Fibroblast of skin of back (primary cell): ENCODE measurements around the gene SBK3.
A peak's percentile ranks its signal among the peaks of the same experiment; 100 is the strongest.
"Not testable (repeated sequence)": the region's sequence is repeated elsewhere in the genome, so short reads cannot be mapped to it uniquely, and the experiment has no call there.

Experiments used
- DNase-seq: peaks from one replicate; pipeline ENCODE4 v3.0.0-alpha.2; 2013

The SBK3 gene

GRCh38 chr19:55576746-55577145 lies 31.4 kb upstream of the SBK3 start:
- DNase-seq, result no peak

- DNase-seq, result not testable (repeated sequence)
Measured at GRCh38 chr19:55573929-55574328, 28.6 kb upstream of the SBK3 start.

DNA sequence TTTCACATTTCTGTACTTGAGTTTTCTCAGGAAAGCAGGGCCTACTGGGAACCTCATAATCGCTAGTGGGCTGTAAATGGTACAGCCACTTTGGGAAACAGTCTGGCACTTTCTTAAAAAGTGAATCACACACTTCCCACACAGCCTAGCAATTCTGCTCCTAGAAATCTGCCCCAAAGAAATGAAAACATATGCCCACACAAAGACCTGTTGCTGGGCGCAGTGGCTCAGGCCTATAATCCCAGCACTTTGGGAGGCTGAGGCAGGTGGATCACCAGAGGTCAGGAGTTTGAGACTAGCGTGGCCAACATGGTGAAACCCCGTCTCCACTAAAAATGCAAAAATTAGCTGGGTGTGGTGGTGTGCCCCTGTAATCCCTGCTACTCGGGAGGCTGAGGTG lies 24.1 kb upstream of the SBK3 start:
- DNase-seq, result not testable (repeated sequence)

GRCh38 chr19:55567708-55568328 lies 22.5 kb upstream of the SBK3 start:
- no peak for DNase-seq

DNA sequence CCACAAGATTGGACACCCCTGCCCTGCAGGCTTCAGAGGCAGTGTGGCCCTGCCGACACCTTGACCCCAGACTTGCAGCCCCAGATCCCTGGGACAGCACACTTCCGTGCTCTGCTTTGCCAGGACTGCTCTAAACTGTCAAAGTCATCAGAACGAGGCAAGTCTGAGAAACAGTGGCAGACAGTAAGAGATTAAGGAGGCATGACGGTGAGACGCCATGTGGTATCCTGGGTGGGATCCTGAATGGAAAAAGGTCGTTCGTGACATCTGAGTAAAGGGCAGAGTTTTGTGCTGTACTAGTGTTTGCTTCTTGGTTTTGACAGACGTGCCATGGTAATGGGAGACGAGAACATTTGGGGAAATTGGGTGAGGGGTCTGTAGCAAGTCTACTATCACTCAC lies 21.5 kb upstream of the SBK3 start:
- DNase-seq, result no peak

- DNase-seq, result no peak
Measured at GRCh38 chr19:55563261-55563690, 17.9 kb upstream of the SBK3 start.

DNA sequence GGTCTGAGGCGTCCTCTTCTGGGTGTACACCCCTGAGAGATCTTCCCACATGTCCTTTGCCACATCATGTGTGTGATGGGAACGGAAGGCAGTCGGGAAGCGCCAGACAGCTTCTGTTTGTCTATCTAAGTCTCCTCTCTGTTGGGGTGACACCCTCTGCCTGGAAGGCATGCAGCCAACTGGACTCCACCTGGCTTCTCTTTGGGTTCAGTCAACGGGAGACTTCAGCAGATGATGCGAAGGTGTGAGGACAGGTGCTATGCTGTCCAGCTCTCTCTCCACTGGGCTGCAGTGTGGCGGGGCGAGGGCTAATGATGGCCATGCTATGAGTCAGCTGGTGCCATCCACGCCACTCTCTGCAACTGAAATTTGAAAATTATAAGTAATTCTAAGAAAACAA lies 14.3 kb upstream of the SBK3 start:
- no peak for DNase-seq

GRCh38 chr19:55554741-55555152 lies 9.4 kb upstream of the SBK3 start:
- DNase-seq, result no peak

DNA sequence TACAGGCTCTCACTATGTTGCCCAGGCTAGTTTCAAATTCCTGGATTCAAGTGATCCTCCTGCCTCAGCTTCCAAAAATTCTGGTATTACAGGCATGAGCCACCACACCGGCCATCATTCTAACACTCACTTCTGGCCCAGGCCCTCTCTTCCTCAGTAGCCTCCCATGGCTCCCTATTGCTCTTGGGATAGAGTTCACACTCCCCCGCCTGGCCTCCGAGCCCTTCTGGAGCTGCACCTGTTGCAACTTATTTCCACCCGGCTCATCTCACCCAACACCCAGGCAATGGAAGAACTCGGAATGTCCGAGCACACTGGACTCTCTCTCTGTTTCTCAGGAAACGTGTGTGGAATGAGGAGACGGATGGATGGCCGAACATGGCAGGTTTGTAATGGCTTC lies 9.0 kb upstream of the SBK3 start:
- DNase-seq, result no peak

DNA sequence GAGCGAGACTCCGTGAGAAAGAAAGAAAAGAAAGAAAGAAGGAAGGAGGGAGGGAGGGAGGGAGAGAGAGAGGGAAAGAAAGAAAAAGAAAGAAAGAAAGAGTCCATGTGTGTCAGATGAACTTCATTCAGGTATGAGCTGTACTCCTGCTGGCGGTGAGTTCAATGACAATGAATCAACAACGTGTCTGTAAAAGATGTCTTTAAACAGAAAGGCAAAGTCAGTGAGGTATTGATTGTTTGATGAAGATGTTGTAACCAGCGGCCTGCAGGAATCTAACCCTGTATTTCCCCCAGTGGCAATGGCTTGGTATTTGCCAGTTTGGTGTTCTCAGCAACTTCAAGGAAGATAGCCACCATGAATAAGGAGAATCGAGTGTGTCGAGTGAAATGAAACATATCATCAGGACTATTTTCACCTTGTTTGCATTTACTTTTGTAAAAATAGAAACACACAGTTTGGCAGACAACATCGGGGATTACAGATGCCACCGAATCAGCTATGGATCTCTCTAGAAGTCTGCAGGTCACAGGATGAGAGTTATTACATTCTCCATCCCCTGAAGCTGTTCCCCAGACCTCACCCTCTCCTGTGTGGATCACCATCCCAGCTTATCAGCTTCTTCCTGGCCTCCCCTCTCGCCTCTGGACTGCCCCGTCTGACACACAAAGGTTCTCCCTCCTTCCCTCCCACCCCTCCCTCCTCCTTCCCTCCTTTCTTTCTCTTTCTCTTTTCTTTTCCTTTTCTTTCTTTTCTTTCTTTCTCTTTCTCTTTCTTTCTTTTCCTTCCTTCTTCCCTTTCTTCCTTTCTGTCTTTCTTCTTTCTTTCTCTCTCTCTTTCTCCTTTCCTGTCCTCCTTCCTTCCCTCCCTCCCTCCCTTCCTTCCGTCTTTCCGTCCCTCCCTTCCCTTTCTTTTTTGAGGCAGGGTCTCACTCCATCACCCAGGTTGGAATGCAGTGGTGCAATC lies 8.2 kb upstream of the SBK3 start:
- no peak for DNase-seq

DNA sequence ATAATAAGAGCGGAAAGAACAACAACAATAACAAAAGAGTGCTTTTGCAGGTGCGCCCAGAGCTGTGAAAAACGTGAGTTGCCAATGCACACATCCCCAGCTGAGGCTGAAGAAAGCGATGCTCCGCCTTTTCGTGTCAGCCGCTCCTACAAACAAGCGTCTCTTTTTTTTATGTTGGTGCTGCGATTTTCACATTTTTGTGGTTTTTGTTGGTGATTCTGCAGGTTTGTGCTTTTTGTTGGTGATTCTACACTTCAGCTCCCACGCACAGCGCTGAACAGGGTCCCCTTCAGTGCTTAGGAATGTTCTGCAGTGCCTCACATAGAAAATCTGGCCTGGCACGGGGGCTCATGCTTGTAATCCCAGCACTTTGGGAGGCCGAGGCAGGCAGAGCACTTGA lies 7.3 kb upstream of the SBK3 start:
- DNase-seq, result peak; percentile 91

DNA sequence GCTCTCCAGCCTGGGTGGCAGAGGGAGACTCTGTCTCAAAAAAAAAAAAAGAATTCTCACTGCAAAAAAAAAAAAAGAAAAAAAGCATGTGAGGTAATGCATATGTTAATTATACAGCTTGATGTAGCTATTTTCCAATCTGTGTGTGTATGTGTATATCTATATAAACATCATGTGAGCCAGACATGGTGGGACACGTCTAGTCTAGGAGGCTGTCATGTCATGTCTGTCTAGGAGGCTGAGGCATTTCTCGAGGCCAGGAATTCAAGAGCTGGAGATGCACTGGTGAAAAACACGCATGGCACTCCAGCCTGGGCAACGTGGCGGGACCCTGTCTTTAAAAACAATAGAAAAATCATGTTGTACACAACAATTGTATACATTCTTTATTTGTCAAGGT lies 6.9 kb upstream of the SBK3 start:
- no peak for DNase-seq

DNA sequence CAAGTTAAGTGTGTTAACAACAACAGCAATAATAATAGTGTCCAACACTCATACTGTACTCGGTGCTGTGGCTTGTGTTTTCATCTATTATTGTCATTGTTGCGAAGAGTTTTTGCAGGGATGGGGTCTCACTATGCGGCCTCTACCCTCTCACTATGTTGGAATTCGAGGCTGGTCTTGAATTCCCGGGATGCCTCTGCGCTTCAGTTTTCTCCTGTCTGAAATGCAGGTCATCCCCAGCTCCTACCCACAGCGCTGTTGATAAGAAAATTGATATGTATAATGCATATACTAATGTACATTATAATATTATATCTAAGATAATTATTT lies 4.9 kb upstream of the SBK3 start:
- peak; percentile 68 for DNase-seq

DNA sequence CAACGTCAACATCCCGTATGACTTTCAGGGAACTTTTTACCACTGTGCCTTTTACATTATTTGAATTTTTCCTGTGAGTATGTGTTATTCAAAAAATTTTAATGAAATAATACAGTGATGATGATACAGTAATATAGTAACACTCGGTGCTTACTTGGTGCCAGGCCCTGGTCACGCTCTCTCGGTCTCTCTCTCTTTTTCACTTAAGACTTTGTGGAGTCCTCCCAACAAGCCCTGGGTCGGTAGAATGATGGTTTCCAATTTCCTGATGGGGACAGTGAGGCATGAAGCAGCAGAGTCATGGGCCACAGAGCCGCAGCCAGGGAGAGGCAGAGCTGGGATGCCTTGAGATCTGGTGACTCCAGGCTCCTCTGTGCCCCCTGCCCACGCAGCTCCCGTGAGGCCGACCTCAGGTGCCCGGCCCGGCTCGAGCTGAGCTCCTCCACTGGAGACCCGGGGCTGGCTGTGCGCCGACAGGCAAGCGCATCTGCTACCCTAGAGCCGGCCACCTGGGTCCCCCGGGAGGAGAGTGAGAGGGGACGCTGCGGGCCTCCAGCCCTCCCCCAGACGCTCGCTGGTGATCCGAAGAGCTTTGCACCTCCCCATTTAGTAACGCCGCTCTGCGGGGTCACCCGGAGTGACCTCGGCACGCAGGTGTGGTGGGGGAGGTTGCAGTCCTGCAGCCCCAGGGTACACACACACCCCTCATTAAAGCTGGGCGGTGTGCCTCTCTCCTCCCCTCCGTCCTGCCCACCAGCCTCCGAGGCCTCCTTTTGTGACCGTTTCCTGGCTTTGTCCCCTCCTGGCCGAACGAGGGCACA lies 4.4 kb upstream of the SBK3 start:
- peak; percentile 96 for DNase-seq

GRCh38 chr19:55546822-55547614 lies 1.7 kb upstream of the SBK3 start:
- peak; percentile 74 for DNase-seq

GRCh38 chr19:55546011-55546410 lies 668 bp upstream of the SBK3 start:
- no peak for DNase-seq

DNA sequence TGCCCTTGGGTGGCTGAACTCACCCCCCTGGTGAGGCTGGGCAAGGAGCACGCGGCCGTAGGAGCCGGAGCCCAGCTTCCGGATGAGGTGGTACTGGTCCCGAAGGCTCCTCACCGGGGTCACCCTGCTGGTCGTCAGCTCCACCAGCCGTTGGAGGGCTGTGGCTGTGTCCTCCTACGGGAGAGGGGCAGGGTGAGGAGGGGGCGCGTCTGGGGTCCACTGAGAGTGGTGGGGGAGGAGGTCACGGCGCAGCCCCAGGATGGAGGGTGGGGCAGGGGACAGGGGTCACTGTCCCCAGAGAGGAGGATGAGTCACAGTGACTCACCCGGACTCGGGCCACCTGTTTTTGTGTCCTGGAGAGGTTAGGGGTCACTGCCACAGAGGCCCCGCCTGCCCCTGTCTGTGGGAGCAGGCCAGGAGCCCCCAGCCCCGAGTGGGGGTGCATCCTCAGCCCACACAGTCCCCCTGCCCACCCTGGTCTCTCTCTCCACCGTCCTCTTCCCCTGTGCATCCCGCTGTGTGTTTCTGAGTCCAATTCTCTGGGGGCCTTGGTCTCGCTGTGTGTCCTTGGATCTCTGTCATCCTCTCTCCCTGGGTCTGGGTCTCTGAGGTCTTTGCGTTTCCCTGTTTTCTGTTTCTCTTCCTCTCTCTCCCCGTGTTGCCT lies 435 bp downstream of the SBK3 start:
- DNase-seq, result no peak

DNA sequence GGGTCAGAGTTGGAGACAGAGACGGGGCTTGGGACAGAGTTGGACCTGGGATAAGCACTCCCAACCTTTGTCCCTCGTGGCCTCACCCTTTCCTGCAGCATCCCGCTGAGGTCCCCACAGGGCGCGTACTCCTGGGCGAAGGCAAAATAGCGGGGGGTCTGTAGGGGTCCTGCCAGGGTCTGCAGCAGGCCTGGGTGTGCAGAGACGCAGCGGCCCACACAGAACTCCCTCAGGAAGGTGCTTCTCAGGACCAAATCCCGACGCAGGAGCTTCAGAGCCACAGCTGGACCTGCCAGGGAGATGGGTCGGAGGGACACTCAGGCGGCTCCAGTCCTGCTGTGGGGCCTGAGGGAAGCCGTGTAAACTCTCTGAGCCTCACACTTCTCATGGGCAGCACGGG lies 1.3 kb downstream of the SBK3 start:
- DNase-seq, result no peak

DNA sequence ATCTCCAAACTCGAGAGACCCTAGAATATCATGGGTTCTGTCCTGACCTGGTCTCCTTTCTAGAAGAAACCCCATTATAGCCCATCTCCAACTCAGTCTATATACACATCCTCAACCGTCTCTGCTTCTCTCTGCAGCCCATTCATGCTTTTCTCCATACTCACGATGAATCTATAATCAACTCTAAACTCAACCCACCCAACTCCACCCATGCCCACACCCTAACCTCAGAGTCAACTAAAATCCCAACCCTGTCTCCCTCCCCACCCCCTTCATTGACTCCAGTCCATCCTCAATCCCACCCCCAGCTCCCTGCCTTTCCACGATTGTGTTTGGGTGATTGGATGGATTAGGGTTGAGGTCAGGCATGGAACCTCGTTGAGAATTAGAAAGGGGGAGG lies 1.8 kb downstream of the SBK3 start:
- DNase-seq, result no peak

DNA sequence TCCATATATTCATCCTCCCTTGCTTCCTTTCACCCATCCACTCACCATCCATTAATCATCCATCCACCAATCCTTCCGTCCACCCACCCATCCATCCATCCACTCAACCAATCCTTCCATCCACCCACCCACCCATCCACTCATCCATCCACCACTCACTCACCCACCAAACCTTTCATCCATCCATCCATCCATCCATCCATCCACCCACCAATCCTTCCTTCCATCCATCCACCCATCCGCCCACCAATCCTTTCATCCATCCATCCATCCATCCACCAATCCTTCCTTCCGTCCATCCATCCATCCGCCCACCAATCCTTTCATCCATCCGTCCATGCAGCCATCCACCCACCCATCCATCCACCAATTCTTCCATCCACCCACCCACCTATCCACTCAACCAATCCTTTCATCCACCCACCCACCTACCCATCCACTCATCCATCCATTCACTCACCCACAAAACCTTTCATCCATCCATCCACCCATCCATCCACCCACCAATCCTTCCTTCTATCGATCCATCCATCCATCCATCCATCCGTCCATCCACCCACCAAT lies 3.0 kb downstream of the SBK3 start:
- DNase-seq, result no peak

DNA sequence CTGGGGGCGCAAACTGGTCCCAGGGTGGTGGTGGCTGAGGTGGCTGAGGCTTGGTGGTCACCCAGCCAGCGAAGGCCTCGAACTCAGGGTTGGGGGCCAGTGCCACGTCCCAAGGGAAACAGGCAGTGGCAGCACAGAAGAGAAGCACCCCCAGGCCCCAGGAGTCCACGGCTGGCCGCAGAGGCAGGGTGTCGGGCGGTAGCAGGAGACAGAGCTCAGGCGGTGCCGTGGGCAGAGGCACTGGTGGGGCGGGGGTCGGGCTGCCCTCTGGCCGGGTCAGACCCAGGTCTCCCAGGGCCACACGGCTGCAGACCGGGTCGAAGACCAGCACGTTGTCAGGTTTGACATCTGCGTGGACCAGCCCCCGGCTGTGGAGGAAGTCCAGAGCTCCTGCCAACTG lies 4.3 kb downstream of the SBK3 start:
- no peak for DNase-seq

- DNase-seq, result no peak
Measured at GRCh38 chr19:55540619-55541018, 4.7 kb downstream of the SBK3 start.
